HUES6 (cell line): ENCODE measurements around the gene GRM4.

Source experiments
- H3K27ac ChIP-seq: 2 replicates; pipeline ENCODE4 v1.7.0; 2013; ENCODE audit warnings: low read depth, mild to moderate bottlenecking, low read length, inconsistent platforms
- H3K27me3 ChIP-seq: 2 replicates; pipeline ENCODE4 v1.6.1; 2013; ENCODE audit warnings: low read length; ENCODE audit not compliant: control insufficient read depth, insufficient read depth
- H3K36me3 ChIP-seq: 2 replicates; pipeline ENCODE4 v1.6.1; 2013; ENCODE audit warnings: low read length; ENCODE audit not compliant: control insufficient read depth, insufficient read depth
- H3K4me1 ChIP-seq: 2 replicates; pipeline ENCODE4 v1.6.1; 2013; ENCODE audit warnings: low read length; ENCODE audit not compliant: control insufficient read depth, insufficient read depth
- H3K4me3 ChIP-seq: 2 replicates; pipeline ENCODE4 v1.5.1; 2013; ENCODE audit warnings: low read depth, low read length
- H3K9ac ChIP-seq: one replicate; pipeline ENCODE4 v1.6.1; 2013; ENCODE audit warnings: mild to moderate bottlenecking, low read length
- H3K9me3 ChIP-seq: 2 replicates; pipeline ENCODE4 v1.6.1; 2013; ENCODE audit warnings: low read depth, low read length; ENCODE audit not compliant: control insufficient read depth, insufficient read depth

Gene GRM4

GRCh38 chr6:34176261-34177031 lies 30.6 kb upstream of the GRM4 start:
- Histone ChIP-seq H3K4me1 (no peaks in the 10 kb centered on the region), H3K4me3 (no peak overlapping the region), H3K9me3 (0 out of 2 replicates have a peak, but pooled peaks cover 11% of the 10 kb centered on the region), H3K9ac (no peak overlapping the region), H3K36me3 (no peaks in the 10 kb centered on the region), H3K27ac (no peak overlapping the region), H3K27me3 (no peaks in the 10 kb centered on the region)

GRCh38 chr6:34174846-34175399 lies 29.0 kb upstream of the GRM4 start:
- no peak overlapping the region for H3K27ac ChIP-seq
- no peaks in the 10 kb centered on the region for H3K36me3 ChIP-seq
- no peak overlapping the region for H3K4me3 ChIP-seq
- H3K9me3 ChIP-seq, result 0 out of 2 replicates have a peak, but pooled peaks cover 11% of the 10 kb centered on the region
- H3K9ac ChIP-seq, result no peak overlapping the region
- H3K27me3 ChIP-seq, result no peaks in the 10 kb centered on the region
- H3K4me1 ChIP-seq, result no peaks in the 10 kb centered on the region

GRCh38 chr6:34172961-34173775 lies 27.3 kb upstream of the GRM4 start:
- no peaks in the 10 kb centered on the region for H3K4me1 ChIP-seq
- no peak overlapping the region for H3K9ac ChIP-seq
- H3K36me3 ChIP-seq, result no peaks in the 10 kb centered on the region
- no peaks in the 10 kb centered on the region for H3K27me3 ChIP-seq
- no peak overlapping the region for H3K27ac ChIP-seq
- H3K9me3 ChIP-seq, result no peaks in the 10 kb centered on the region
- H3K4me3 ChIP-seq, result no peak overlapping the region

GRCh38 chr6:34170346-34170745 lies 24.5 kb upstream of the GRM4 start:
- no peaks in the 10 kb centered on the region for H3K36me3 ChIP-seq
- no peaks in the 10 kb centered on the region for H3K4me1 ChIP-seq
- no peak overlapping the region for H3K27ac ChIP-seq
- no peaks in the 10 kb centered on the region for H3K27me3 ChIP-seq
- no peak overlapping the region for H3K4me3 ChIP-seq
- H3K9me3 ChIP-seq, result no peaks in the 10 kb centered on the region
- H3K9ac ChIP-seq, result no peak overlapping the region

GRCh38 chr6:34169897-34170296 lies 24.0 kb upstream of the GRM4 start:
- Histone ChIP-seq H3K27me3 (no peaks in the 10 kb centered on the region), H3K9ac (no peak overlapping the region), H3K4me3 (no peak overlapping the region), H3K36me3 (no peaks in the 10 kb centered on the region), H3K9me3 (no peaks in the 10 kb centered on the region), H3K27ac (no peak overlapping the region), H3K4me1 (no peaks in the 10 kb centered on the region)

- Histone ChIP-seq H3K4me1 (peaks cover 4% of the 10 kb centered on the region; the same call in 1 of the 2 replicates), H3K27me3 (no peaks in the 10 kb centered on the region), H3K36me3 (no peaks in the 10 kb centered on the region), H3K4me3 (no peak overlapping the region), H3K9ac (no peak overlapping the region), H3K27ac (no peak overlapping the region), H3K9me3 (peaks cover 12% of the 10 kb centered on the region)
Measured at GRCh38 chr6:34161857-34162515, 16.1 kb upstream of the GRM4 start.

- Histone ChIP-seq H3K4me1 (peaks cover 4% of the 10 kb centered on the region; the same call in 1 of the 2 replicates), H3K9me3 (peaks cover 12% of the 10 kb centered on the region), H3K27ac (no peak overlapping the region), H3K36me3 (no peaks in the 10 kb centered on the region), H3K9ac (no peak overlapping the region), H3K4me3 (no peak overlapping the region), H3K27me3 (peaks cover 9% of the 10 kb centered on the region)
Measured at GRCh38 chr6:34159844-34160243, 14.0 kb upstream of the GRM4 start.

- Histone ChIP-seq H3K36me3 (no peaks in the 10 kb centered on the region), H3K4me3 (no peak overlapping the region), H3K9ac (no peak overlapping the region), H3K27me3 (peaks cover 17% of the 10 kb centered on the region), H3K27ac (no peak overlapping the region), H3K9me3 (peaks cover 12% of the 10 kb centered on the region), H3K4me1 (peaks cover 12% of the 10 kb centered on the region)
Measured at GRCh38 chr6:34158876-34159275, 13.0 kb upstream of the GRM4 start.

GRCh38 chr6:34157851-34158250 lies 12.0 kb upstream of the GRM4 start:
- Histone ChIP-seq H3K27me3 (peaks cover 27% of the 10 kb centered on the region), H3K27ac (no peak overlapping the region)

GRCh38 chr6:34157236-34157830 lies 11.4 kb upstream of the GRM4 start:
- no peak overlapping the region for H3K27ac ChIP-seq
- peaks cover 32% of the 10 kb centered on the region for H3K27me3 ChIP-seq
- H3K9ac ChIP-seq, result no peak overlapping the region
- no peak overlapping the region for H3K4me3 ChIP-seq
- H3K9me3 ChIP-seq, result peaks cover 12% of the 10 kb centered on the region
- peaks cover 8% of the 10 kb centered on the region for H3K4me1 ChIP-seq
- no peaks in the 10 kb centered on the region for H3K36me3 ChIP-seq

More at GRCh38 chr6:34157851-34158250, 12.0 kb upstream of the GRM4 start:
- H3K4me3 ChIP-seq, result no peak overlapping the region
- H3K9ac ChIP-seq, result no peak overlapping the region
- peaks cover 12% of the 10 kb centered on the region for H3K9me3 ChIP-seq
- H3K36me3 ChIP-seq, result no peaks in the 10 kb centered on the region
- H3K4me1 ChIP-seq, result peaks cover 8% of the 10 kb centered on the region
